Tibial nerve (tissue), 4 donors: ENCODE results near the gene DAB1. TPM values are rescaled to one million over a fixed set of nuclear protein-coding genes. Genes with fewer than 3 reads are reported as not detected.

Experiments
- DNase-seq, 2 donors: peaks; one replicate each; pipeline ENCODE4 v3.0.0-alpha.2; 2019; ENCODE audit warnings: low spot score in 2 of 2
- H3K27ac ChIP-seq, 4 donors: fragments of 200-600 bp; sonication (generic) in 3 of 4; one replicate each; pipeline ENCODE4 v1.5.1; 2017 to 2019; ENCODE audit warnings: mild to moderate bottlenecking in 1 of 4
- H3K27me3 ChIP-seq, 2 donors: fragments of 200-600 bp; sonication (generic) in 1 of 2; one replicate each; pipeline versions ENCODE4 v1.5.1 to v1.6.0; 2017 to 2019
- H3K36me3 ChIP-seq, 3 donors: fragments of 200-600 bp; sonication (generic); one replicate each; pipeline ENCODE4 v1.5.1; 2018 to 2019
- H3K4me1 ChIP-seq, 4 donors: fragments of 200-600 bp; sonication (generic) in 3 of 4; one replicate each; pipeline ENCODE4 v1.5.1; 2017 to 2019
- H3K4me3 ChIP-seq, 4 donors: fragments of 200-600 bp; sonication (generic) in 3 of 4; one replicate each; pipeline ENCODE4 v1.5.1; 2017 to 2019; ENCODE audit warnings: mild to moderate bottlenecking in 1 of 4, moderate library complexity in 1 of 4
- H3K9me3 ChIP-seq, 4 donors: fragments of 200-600 bp; sonication (generic) in 3 of 4; one replicate each; pipeline ENCODE4 v1.5.1; 2017 to 2019
- EP300 ChIP-seq, 2 donors: sonication (generic); formaldehyde crosslinking; IDR thresholded peaks; one replicate each; pipeline ENCODE4 v1.6.1; 2017; ENCODE audit warnings: antibody characterized with exemption in 2 of 2, mild to moderate bottlenecking in 1 of 2
- POLR2A ChIP-seq, 2 donors: fragments of 450-650 bp; IDR thresholded peaks; one replicate each; pipeline ENCODE4 v1.6.1; 2017; ENCODE audit warnings: antibody characterized with exemption in 2 of 2, mild to moderate bottlenecking in 2 of 2, moderate library complexity in 2 of 2
- WGBS, 2 donors: methylation state at CpG; one replicate each; pipeline ENCODE4 v1.1.5; 2018; 5-methylcytosine and 5-hydroxymethylcytosine counted together
- total RNA-seq, 4 donors: library from RNA; depleted of rRNA; stranded (reverse); fragments of >200 nt; gene quantifications; one replicate each; pipeline ENCODE4 v1.1.0, GENCODE V29; 2016
- TF ChIP-seq, protein P1 (sequence below), 5 experiments: fragments of 200-600 bp in 3 of 5; fragments of 450-650 bp in 2 of 5; sonication (generic) in 3 of 5; IDR thresholded peaks; one replicate each; pipeline ENCODE4 v1.5.1; 2016 to 2019; ENCODE audit warnings: antibody characterized with exemption in 5 of 5, mild to moderate bottlenecking in 3 of 5, moderate library complexity in 2 of 5

Gene DAB1
- total RNA-seq, 4 donors from 2014 or later = 4.0 to 8.3 (median 4.4) TPM

DNA sequence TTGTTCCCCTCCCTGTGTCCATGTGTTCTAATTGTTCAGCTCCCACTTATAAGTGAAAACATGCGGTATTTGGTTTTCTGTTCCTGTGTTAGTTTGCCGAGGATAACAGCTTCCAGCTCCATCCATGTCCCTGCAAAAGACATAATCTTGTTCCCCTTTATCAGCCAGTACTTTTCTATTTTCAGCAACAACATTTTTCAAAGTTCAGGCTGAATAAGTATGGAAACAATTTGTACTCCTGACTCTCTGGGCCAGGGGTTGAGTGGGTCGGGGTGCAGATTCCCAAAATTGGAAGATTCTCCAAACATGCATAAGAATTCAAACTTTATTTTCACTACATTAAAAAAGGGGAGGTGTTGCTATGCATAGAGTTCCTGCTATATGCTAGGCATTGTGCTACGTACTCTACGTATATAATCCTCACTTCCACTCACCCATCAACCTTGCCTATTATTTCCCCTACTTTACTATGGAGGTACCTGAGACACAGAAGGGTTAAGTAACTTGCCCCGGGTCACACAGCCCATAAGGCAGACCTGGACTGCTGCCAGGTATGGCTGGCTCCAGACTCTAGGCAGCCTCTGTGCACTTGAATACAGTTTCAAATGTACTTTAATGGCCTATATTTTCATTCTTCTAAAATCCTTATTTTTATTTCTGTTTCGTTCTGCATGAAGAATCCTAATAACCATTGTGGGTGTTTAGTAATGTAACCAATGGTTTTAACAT lies 341.0 kb downstream of the DAB1 start:
- Histone ChIP-seq H3K36me3 (no peaks in the 10 kb centered on the region), H3K27ac (no peak overlapping the region), H3K9me3 (no peaks in the 10 kb centered on the region), H3K4me3 (no peak overlapping the region), H3K4me1 (peaks cover 0 to 5% (median 0%) of the 10 kb centered on the region in 4 donors), H3K27me3 (no peaks in the 10 kb centered on the region)
- WGBS, 2 donors = 48 to 57% methylated on average over 7 of the region's 7 CpGs
- TF ChIP-seq EP300 (IDR thresholded peaks at IDR 0.05) (no peak), POLR2A (IDR thresholded peaks at IDR 0.05) (no peak)
- TF ChIP-seq, protein P1, sequence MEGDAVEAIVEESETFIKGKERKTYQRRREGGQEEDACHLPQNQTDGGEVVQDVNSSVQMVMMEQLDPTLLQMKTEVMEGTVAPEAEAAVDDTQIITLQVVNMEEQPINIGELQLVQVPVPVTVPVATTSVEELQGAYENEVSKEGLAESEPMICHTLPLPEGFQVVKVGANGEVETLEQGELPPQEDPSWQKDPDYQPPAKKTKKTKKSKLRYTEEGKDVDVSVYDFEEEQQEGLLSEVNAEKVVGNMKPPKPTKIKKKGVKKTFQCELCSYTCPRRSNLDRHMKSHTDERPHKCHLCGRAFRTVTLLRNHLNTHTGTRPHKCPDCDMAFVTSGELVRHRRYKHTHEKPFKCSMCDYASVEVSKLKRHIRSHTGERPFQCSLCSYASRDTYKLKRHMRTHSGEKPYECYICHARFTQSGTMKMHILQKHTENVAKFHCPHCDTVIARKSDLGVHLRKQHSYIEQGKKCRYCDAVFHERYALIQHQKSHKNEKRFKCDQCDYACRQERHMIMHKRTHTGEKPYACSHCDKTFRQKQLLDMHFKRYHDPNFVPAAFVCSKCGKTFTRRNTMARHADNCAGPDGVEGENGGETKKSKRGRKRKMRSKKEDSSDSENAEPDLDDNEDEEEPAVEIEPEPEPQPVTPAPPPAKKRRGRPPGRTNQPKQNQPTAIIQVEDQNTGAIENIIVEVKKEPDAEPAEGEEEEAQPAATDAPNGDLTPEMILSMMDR (IDR thresholded peaks at IDR 0.05) = no peak
- DNase-seq = no peak

- H3K27me3 ChIP-seq = no peaks in the 10 kb centered on the region
- DNase-seq = no peak
- no peaks in the 10 kb centered on the region for H3K36me3 ChIP-seq
- H3K9me3 ChIP-seq = no peaks in the 10 kb centered on the region
- H3K4me3 ChIP-seq = no peak overlapping the region
- H3K4me1 ChIP-seq = peaks cover 0 to under 1% (median 0%) of the 10 kb centered on the region in 4 donors
- H3K27ac ChIP-seq = no peak overlapping the region
- WGBS, 2 donors = 94 to 95% methylated on average over 5 of the region's 5 CpGs
- TF ChIP-seq, protein P1 (IDR thresholded peaks at IDR 0.05) = no peak
- no peak for TF ChIP-seq POLR2A (IDR thresholded peaks at IDR 0.05)
- TF ChIP-seq EP300 (IDR thresholded peaks at IDR 0.05) = no peak
These were observed 344.3 kb downstream of the DAB1 start for GRCh38 chr1:57079454-57080157.

DNA sequence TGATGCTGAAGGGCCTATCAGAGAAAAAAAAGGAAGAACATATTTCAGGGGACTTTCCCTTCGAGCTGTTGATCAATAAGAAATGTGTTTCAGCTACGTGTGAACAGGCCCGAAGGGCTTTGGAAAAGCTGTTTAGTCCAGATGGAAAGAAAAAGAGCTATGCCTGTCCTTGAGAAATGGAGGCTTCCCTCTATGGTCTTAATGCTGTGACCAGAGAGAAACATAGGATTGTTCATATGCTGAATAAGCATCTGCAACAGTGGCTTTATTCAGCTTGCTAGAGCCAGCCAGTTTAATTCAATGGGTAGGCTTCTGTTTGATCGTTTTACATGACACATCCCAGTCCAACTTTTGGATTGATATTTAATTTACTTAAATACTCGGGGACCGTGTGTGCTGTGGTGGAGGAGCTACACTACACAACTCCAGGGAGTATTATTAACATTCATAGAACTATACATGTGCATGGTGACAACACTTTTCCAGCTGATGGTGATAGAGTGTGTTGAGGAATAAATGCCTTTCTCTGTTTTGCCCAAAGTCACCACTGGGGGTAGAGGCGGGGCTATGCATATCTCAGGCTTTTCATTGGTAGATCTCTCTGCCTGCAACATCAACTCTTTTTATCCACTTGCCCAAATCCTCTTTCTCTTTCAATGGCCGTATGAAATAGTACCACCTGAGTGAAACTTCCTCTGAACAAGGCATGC lies 351.3 kb downstream of the DAB1 start:
- no peaks in the 10 kb centered on the region for H3K4me1 ChIP-seq
- no peaks in the 10 kb centered on the region for H3K9me3 ChIP-seq
- no peak overlapping the region for H3K4me3 ChIP-seq
- H3K27ac ChIP-seq = no peak overlapping the region
- H3K36me3 ChIP-seq = no peaks in the 10 kb centered on the region
- TF ChIP-seq POLR2A (IDR thresholded peaks at IDR 0.05) (no peak), EP300 (IDR thresholded peaks at IDR 0.05) (no peak)
- TF ChIP-seq, protein P1 (IDR thresholded peaks at IDR 0.05) = no peak
- 53 to 61% methylated on average over 8 of the region's 8 CpGs for WGBS, 2 donors
- no peak for DNase-seq
- H3K27me3 ChIP-seq = no peaks in the 10 kb centered on the region

DNA sequence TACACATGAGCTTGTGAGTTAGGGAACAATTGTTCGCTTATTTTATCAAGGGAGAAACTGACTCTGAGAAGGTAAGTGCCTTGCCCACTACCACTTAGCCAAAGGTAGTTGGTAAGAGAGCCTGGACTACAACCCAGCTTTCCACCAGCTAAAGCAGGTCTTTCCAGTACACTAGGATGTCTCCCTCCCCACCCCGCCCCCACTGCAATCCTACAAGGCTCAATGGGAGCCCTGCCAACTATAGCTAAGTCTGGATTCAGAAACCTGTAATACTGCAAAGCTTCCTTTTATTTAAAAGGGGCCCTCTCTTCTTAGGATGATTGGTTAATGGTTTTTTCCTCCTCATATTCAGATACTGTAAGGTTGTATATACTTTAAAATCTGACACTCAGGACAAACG lies 356.0 kb downstream of the DAB1 start:
- Histone ChIP-seq H3K27ac (no peak overlapping the region), H3K27me3 (no peaks in the 10 kb centered on the region), H3K4me1 (no peaks in the 10 kb centered on the region), H3K4me3 (no peak overlapping the region), H3K9me3 (no peaks in the 10 kb centered on the region), H3K36me3 (no peaks in the 10 kb centered on the region)
- DNase-seq = no peak
- WGBS, 2 donors = 66 to 69% methylated on average over 3 of the region's 3 CpGs
- TF ChIP-seq EP300 (IDR thresholded peaks at IDR 0.05) (no peak), POLR2A (IDR thresholded peaks at IDR 0.05) (no peak)
- TF ChIP-seq, protein P1 (IDR thresholded peaks at IDR 0.05) = no peak
